Parathyroid adenoma (tissue), 2 donors: ENCODE results near the gene SBNO1.

ENCODE experiments used
- H2AFZ ChIP-seq: fragments of 300-600 bp; sonication (generic); one replicate; pipeline ENCODE4 v1.7.0; 2017; ENCODE audit warnings: antibody characterized with exemption, mild to moderate bottlenecking
- H3K27ac ChIP-seq: fragments of 300-600 bp; sonication (generic); one replicate; pipeline ENCODE4 v1.7.0; 2017
- H3K27me3 ChIP-seq: fragments of 300-600 bp; sonication (generic); one replicate; pipeline ENCODE4 v1.7.0; 2017; ENCODE audit warnings: low read length; ENCODE audit not compliant: control insufficient read depth, insufficient read depth
- H3K36me3 ChIP-seq: fragments of 300-600 bp; sonication (generic); one replicate; pipeline ENCODE4 v1.7.0; 2017; ENCODE audit warnings: low read length; ENCODE audit not compliant: control insufficient read depth, insufficient read depth
- H3K4me1 ChIP-seq: fragments of 300-600 bp; sonication (generic); one replicate; pipeline ENCODE4 v1.7.0; 2017; ENCODE audit warnings: control low read depth
- H3K4me2 ChIP-seq: fragments of 300-600 bp; sonication (generic); one replicate; pipeline ENCODE4 v1.7.0; 2017; ENCODE audit warnings: low read length
- H3K4me3 ChIP-seq: fragments of 300-600 bp; sonication (generic); one replicate; pipeline ENCODE4 v1.7.0; 2017; ENCODE audit warnings: low read depth, low read length
- H3K79me2 ChIP-seq: fragments of 300-600 bp; sonication (generic); one replicate; pipeline ENCODE4 v1.7.0; 2017; ENCODE audit warnings: control low read depth
- H3K9ac ChIP-seq: fragments of 300-600 bp; sonication (generic); one replicate; pipeline ENCODE4 v1.7.0; 2017; ENCODE audit warnings: mild to moderate bottlenecking
- H3K9me3 ChIP-seq: fragments of 300-600 bp; sonication (generic); one replicate; pipeline ENCODE4 v1.7.0; 2017; ENCODE audit warnings: low read length; ENCODE audit not compliant: control insufficient read depth
- TF ChIP-seq, protein P1 (sequence below): fragments of 300-600 bp; sonication (generic); IDR thresholded peaks from one replicate; pipeline ENCODE4 v1.7.0; 2017; ENCODE audit warnings: antibody characterized with exemption, mild to moderate bottlenecking
- donor health status: primary hyperparathyroidism.

Gene SBNO1

DNA sequence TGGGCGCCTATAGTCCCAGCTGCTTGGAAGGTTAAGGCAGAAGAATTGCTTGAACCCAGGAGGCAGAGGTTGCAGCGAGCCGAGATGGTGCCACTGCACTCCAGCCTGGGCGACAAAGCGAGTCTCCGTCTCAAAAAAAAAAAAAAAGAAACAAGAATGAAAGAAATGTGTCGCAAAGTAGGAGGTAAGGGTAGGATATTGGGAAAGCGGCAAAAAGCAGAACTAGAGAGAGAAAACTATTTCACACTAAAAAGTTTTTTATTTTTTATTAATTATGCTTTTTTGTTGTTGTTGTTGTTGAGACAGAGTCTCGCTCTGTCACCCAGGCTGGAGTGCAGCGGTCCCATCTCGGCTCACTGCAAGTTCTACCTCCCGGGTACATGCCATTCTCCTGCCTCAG lies 17.7 kb downstream of the SBNO1 start:
- peaks cover 10% of the 10 kb centered on the region for H3K79me2 ChIP-seq
- TF ChIP-seq, protein P1, sequence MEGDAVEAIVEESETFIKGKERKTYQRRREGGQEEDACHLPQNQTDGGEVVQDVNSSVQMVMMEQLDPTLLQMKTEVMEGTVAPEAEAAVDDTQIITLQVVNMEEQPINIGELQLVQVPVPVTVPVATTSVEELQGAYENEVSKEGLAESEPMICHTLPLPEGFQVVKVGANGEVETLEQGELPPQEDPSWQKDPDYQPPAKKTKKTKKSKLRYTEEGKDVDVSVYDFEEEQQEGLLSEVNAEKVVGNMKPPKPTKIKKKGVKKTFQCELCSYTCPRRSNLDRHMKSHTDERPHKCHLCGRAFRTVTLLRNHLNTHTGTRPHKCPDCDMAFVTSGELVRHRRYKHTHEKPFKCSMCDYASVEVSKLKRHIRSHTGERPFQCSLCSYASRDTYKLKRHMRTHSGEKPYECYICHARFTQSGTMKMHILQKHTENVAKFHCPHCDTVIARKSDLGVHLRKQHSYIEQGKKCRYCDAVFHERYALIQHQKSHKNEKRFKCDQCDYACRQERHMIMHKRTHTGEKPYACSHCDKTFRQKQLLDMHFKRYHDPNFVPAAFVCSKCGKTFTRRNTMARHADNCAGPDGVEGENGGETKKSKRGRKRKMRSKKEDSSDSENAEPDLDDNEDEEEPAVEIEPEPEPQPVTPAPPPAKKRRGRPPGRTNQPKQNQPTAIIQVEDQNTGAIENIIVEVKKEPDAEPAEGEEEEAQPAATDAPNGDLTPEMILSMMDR = no peak
- no peaks in the 10 kb centered on the region for H3K36me3 ChIP-seq
- no peak overlapping the region for H3K27ac ChIP-seq
- H3K9ac ChIP-seq = no peak overlapping the region
- no peaks in the 10 kb centered on the region for H3K9me3 ChIP-seq
- H3K4me2 ChIP-seq = no peak overlapping the region
- H2AFZ ChIP-seq = no peak overlapping the region
- H3K4me3 ChIP-seq = no peak overlapping the region
- H3K4me1 ChIP-seq = no peaks in the 10 kb centered on the region
- no peaks in the 10 kb centered on the region for H3K27me3 ChIP-seq

DNA sequence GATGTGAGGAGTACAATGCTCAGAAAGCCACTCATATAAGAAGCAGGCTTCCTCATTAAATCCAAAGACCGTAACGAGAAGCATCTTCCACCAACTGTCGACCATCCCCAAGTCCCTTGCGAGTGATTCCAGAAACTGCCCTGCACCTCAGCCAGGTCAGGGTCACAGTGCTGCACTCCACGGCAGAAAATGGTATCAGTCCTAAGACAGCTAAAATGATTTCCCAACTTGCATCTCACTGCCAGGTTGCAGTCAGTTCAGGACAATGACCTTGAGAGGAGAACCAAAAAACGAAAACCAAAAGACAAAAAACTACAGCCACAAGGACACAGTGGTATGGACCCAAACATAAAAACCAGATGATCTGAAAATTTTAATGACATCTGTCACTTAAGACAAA lies 20.6 kb downstream of the SBNO1 start:
- no peaks in the 10 kb centered on the region for H3K9me3 ChIP-seq
- H3K4me1 ChIP-seq = no peaks in the 10 kb centered on the region
- H3K4me3 ChIP-seq = no peak overlapping the region
- no peak overlapping the region for H3K27ac ChIP-seq
- TF ChIP-seq, protein P1 = no peak
- peaks cover 13% of the 10 kb centered on the region for H3K79me2 ChIP-seq
- H3K27me3 ChIP-seq = no peaks in the 10 kb centered on the region
- H3K4me2 ChIP-seq = no peak overlapping the region
- H3K36me3 ChIP-seq = no peaks in the 10 kb centered on the region
- H2AFZ ChIP-seq = no peak overlapping the region
- no peak overlapping the region for H3K9ac ChIP-seq

DNA sequence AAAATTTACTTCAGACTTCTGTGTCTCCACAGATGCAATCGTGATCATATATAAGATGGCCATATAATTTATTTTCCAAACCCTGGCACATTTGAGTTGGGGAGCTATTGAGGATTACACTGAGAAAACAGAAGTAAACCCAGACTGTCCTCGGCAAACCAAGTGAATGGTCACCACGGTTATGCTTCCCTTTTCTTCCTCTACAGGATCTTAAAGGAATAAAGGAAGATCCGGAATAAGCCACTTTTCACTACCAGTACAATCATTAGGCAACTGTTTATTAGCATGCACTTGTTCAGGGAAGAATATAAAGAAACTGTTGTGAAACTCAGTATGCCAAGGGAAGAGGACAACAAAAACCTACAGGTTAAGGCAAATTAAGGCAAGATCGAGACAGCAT lies 27.6 kb downstream of the SBNO1 start:
- peaks cover 10% of the 10 kb centered on the region for H3K79me2 ChIP-seq
- TF ChIP-seq, protein P1 = no peak
- H3K27me3 ChIP-seq = no peaks in the 10 kb centered on the region
- no peaks in the 10 kb centered on the region for H3K36me3 ChIP-seq
- H2AFZ ChIP-seq = no peak overlapping the region
- no peaks in the 10 kb centered on the region for H3K4me1 ChIP-seq
- H3K9me3 ChIP-seq = no peaks in the 10 kb centered on the region
- H3K27ac ChIP-seq = no peak overlapping the region
- H3K9ac ChIP-seq = no peak overlapping the region
- no peak overlapping the region for H3K4me2 ChIP-seq
- H3K4me3 ChIP-seq = no peak overlapping the region

DNA sequence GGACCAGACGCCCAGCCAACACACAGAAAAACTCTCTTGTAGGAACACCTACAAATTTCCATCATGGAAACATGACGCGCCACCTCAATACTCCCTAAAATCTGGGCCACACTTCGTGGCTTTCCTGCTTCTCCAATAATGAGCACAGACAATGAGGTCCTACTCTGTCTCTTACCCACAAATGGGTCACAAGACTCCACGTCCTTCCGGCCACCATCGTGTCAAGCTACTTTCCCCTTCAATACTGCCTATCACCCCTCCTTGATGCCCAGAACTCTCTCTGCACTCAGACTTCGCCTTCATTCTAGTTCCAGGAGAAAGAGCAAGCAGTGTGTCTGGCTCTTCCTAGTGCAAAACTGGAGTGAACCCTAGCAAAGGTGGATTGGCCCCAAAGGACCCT lies 28.1 kb downstream of the SBNO1 start:
- H3K4me2 ChIP-seq = no peak overlapping the region
- H3K9ac ChIP-seq = no peak overlapping the region
- no peaks in the 10 kb centered on the region for H3K9me3 ChIP-seq
- H3K27ac ChIP-seq = no peak overlapping the region
- H3K4me1 ChIP-seq = no peaks in the 10 kb centered on the region
- no peaks in the 10 kb centered on the region for H3K27me3 ChIP-seq
- H3K79me2 ChIP-seq = peaks cover 10% of the 10 kb centered on the region
- no peak overlapping the region for H2AFZ ChIP-seq
- TF ChIP-seq, protein P1 = no peak
- H3K36me3 ChIP-seq = no peaks in the 10 kb centered on the region
- no peak overlapping the region for H3K4me3 ChIP-seq

DNA sequence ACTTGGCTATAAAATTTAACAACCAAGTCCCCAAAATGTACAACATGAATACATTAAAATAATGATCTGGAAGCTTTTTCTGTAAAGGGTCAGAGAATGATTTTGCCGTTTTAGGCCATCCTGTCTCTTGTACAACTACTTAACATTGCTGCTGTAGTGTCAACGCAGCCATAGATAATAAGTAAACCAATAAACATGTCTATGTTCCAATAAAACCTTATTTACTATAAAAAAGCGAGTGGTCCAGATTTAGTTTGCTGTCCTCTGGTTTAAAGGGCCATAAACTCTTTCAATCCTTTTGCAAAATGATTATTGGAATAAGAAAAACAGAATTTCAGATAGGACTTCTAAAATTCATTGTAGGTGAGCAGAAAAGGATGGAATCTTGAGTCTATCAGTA lies 29.2 kb downstream of the SBNO1 start:
- peaks cover 3% of the 10 kb centered on the region for H3K79me2 ChIP-seq
- H3K4me2 ChIP-seq = no peak overlapping the region
- no peak overlapping the region for H3K9ac ChIP-seq
- H3K4me3 ChIP-seq = no peak overlapping the region
- H3K27me3 ChIP-seq = no peaks in the 10 kb centered on the region
- H3K4me1 ChIP-seq = no peaks in the 10 kb centered on the region
- no peak overlapping the region for H3K27ac ChIP-seq
- H3K9me3 ChIP-seq = no peaks in the 10 kb centered on the region
- H3K36me3 ChIP-seq = no peaks in the 10 kb centered on the region
- no peak overlapping the region for H2AFZ ChIP-seq
- TF ChIP-seq, protein P1 = no peak
